ENCODE data around the gene EIF3L. TPM values are rescaled to one million over a fixed set of nuclear protein-coding genes. Genes with fewer than 3 reads are reported as not detected.
A peak's percentile ranks its signal among the peaks of the same experiment; 100 is the strongest.

The EIF3L gene
- total RNA-seq, 1 experiment from 2014 or later: 707 TPM

- Histone ChIP-seq H3K36me3 (peaks cover 85% of the 10 kb centered on the region), H3K4me1 (peaks cover 15% of the 10 kb centered on the region), H3K27me3 (no peaks in the 10 kb centered on the region), H3K4me3 (no peak overlapping the region), H3K27ac (0 out of 2 replicates have a peak overlapping the region, but pooled peaks have one; percentile 2), H3K9me3 (replicated peaks) (no peaks in the 10 kb centered on the region)
- no peak for DNase-seq
These were observed 13.5 kb downstream of the EIF3L start for GRCh38 chr22:37862570-37863325.

DNA sequence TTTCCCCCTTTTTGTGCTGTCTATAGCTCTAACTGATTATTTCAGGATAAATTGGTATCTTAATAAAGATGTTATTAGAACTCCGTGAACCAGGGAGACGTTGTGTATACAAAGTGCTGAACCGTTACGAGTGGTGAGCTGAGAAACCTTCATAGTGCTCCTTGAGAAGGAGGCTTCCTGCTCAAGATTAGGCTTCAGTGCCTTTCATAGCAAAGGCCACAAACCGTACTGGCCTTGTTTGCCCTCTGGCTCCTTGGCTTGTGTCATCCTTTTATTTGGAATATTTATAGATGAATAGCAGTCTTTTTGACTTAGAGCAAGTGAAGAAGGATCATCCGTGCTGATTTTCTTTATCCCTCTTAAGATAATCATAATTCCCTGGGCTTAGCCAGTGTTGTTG lies 16.3 kb downstream of the EIF3L start:
- H3K36me3 ChIP-seq: peaks cover 80% of the 10 kb centered on the region
- DNase-seq: no peak
- H3K27me3 ChIP-seq: no peaks in the 10 kb centered on the region
- no peak overlapping the region for H3K27ac ChIP-seq
- H3K4me3 ChIP-seq: no peak overlapping the region
- H3K9me3 ChIP-seq (replicated peaks): no peaks in the 10 kb centered on the region
- peaks cover 5% of the 10 kb centered on the region; the same call in 1 of the 2 replicates for H3K4me1 ChIP-seq

GRCh38 chr22:37870273-37870672 lies 21.1 kb downstream of the EIF3L start:
- Histone ChIP-seq H3K9me3 (replicated peaks) (no peaks in the 10 kb centered on the region), H3K4me3 (no peak overlapping the region), H3K36me3 (peaks cover 76% of the 10 kb centered on the region), H3K4me1 (no peaks in the 10 kb centered on the region), H3K27me3 (no peaks in the 10 kb centered on the region), H3K27ac (no peak overlapping the region)
- DNase-seq: no peak

GRCh38 chr22:37880668-37881440 lies 31.6 kb downstream of the EIF3L start:
- H3K36me3 ChIP-seq: peaks cover 73% of the 10 kb centered on the region
- no peaks in the 10 kb centered on the region for H3K4me1 ChIP-seq
- H3K9me3 ChIP-seq (replicated peaks): no peaks in the 10 kb centered on the region
- no peak overlapping the region for H3K4me3 ChIP-seq
- no peaks in the 10 kb centered on the region for H3K27me3 ChIP-seq
- no peak for DNase-seq
- no peak overlapping the region for H3K27ac ChIP-seq

GRCh38 chr22:37884420-37884819 lies 35.2 kb downstream of the EIF3L start:
- Histone ChIP-seq H3K27me3 (no peaks in the 10 kb centered on the region), H3K9me3 (replicated peaks) (no peaks in the 10 kb centered on the region), H3K4me1 (no peaks in the 10 kb centered on the region), H3K36me3 (peaks cover 74% of the 10 kb centered on the region), H3K27ac (no peak overlapping the region), H3K4me3 (no peak overlapping the region)
- DNase-seq: no peak

DNA sequence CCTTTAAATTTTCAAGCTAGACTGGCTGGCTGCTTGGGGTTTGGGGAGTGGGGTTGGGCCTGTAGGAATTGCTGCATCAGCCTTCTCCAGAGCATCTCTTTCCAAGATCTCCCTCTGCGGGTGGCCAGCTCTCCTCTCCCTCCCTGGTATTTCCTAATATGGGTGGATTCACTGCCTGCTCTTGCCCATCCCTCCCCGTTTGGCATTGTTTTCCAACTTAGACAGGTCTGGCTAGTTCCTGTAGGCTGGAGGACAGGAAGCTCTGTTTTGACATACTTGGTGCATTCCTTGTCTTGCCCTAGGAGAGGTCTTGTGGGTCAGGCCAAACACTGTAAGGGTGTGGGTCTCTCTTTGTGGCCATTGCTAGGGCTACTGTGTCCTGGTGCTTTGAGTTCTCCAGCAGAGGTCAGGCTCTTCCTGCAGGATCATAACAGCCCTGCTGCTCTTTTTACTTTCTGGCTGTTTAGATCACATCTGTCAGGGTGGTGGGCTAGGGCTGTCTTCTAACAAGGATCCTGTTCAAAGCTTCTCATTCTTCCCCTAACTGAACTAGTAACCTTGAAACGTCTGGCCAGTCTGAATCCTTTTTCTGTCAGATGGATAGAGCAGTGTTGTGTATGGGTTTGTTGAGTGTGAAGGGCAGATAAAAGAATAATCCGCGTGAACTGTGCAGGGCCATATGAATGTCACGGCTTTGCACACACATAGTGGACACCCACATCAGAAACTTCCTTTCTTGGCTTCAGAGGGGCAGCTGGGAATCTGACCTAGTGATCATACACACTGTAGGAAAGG lies 38.6 kb downstream of the EIF3L start:
- H3K27me3 ChIP-seq: no peaks in the 10 kb centered on the region
- no peaks in the 10 kb centered on the region for H3K9me3 ChIP-seq (replicated peaks)
- DNase-seq: no peak
- H3K27ac ChIP-seq: no peak overlapping the region
- no peaks in the 10 kb centered on the region for H3K4me1 ChIP-seq
- peaks cover 57% of the 10 kb centered on the region for H3K36me3 ChIP-seq
- H3K4me3 ChIP-seq: no peak overlapping the region

GRCh38 chr22:37891926-37892325 lies 42.7 kb downstream of the EIF3L start:
- no peak for DNase-seq
- H3K36me3 ChIP-seq: peaks cover 35% of the 10 kb centered on the region
- H3K27ac ChIP-seq: no peak overlapping the region
- H3K9me3 ChIP-seq (replicated peaks): no peaks in the 10 kb centered on the region
- H3K27me3 ChIP-seq: no peaks in the 10 kb centered on the region
- no peaks in the 10 kb centered on the region for H3K4me1 ChIP-seq
- H3K4me3 ChIP-seq: no peak overlapping the region

DNA sequence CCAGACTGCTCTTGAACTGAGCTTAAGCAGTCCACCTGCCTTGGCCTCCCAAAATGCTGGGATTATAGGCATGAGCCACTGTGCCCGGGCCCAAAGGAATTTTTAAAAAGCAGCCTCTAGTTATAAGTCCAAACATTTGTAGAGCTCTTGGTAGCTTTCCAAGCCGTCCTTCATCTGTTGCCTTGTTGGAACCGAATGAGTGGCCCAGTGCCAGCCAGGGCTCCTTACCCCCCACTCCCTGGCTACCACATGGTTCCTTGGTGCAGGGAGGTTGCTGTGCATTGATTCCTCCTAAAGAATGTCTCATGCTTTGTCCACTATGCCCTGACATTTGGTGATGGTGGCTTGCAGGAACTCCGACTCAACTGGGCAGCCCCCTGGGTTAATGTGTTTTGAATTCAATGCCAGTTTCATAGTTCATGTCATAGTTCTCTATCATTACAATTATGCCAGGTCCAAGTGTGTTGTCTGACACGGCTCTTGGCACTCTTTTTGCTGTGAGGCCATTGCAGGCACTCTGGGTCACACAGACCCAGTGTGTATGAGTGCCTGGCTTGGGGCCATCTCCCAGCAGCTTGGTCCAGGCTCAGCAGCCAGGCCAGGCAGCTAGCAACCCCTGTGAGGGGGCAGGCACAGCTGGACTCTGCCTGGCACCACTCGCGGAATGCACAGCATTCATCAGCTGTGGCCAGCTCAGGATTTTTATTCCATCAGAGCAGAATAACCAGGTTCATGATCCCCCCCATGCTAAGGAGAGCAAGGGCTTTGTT lies 43.5 kb downstream of the EIF3L start:
- Histone ChIP-seq H3K9me3 (replicated peaks) (no peaks in the 10 kb centered on the region), H3K27ac (no peak overlapping the region), H3K27me3 (no peaks in the 10 kb centered on the region), H3K4me3 (no peak overlapping the region), H3K36me3 (peaks cover 33% of the 10 kb centered on the region), H3K4me1 (no peaks in the 10 kb centered on the region)
- DNase-seq: no peak

- Histone ChIP-seq H3K4me1 (peaks cover 7% of the 10 kb centered on the region), H3K27ac (no peak overlapping the region), H3K9me3 (replicated peaks) (no peaks in the 10 kb centered on the region), H3K27me3 (no peaks in the 10 kb centered on the region), H3K4me3 (no peak overlapping the region), H3K36me3 (peaks cover 24% of the 10 kb centered on the region)
- no peak for DNase-seq
These were observed 44.4 kb downstream of the EIF3L start for GRCh38 chr22:37893583-37893983.

DNA sequence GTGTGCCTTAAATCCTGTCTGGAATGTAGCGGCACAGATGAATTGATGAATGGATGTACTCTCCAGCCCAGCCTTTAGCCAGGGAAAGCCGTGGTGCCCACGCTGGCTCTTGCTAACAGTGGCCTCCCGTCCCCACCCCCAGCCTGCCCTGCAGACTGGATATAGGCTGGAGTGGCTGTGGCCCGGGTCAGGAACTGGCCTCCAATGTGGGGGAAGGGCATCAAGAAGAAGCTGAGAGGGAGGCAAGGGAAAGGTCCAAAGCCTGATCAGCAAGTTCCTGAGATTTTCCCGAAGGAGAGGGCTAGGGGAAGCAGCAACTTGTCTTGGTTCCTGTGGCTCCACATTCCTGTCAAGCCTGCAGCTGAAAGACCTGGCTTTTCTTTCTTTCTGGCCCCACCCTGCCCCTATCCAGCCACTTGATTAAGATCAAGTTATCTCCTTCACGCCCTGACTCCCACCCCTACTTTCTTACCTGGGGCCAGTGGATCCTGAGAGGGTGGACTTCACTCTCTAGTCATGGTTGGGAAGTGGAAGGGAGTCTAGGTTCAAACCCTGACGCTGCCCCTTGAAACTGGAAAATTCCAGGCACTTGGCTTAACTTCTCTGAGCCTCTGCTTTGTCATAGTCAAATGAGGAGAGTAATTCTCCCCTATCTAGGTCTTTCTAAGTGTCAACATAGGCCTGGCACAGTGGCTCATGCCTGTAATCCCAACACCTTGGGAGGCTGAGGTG lies 45.9 kb downstream of the EIF3L start:
- H3K27ac ChIP-seq: no peak overlapping the region
- peaks cover 14% of the 10 kb centered on the region for H3K4me1 ChIP-seq

DNA sequence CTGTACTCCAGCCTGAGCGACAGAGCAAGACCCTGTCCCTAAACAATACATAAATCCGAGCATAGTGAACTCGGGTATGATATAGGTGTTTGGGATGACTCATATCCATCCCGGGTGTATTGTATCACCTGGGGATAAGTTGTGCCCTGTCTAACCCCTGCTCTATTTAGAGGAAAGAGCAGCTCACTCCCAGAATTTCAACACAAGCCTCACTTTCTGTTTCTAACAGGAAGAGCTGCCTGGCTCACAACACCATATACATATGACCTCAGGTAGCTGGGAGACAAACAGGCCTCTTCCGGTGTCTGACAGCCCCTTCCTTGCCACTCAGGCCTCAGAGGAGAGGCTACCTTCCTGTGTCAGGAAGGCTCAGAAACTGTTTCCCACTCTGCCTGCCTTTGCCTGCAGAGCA lies 47.0 kb downstream of the EIF3L start:
- Histone ChIP-seq H3K27me3 (no peaks in the 10 kb centered on the region), H3K4me3 (no peak overlapping the region), H3K36me3 (peaks cover 2% of the 10 kb centered on the region), H3K27ac (no peak overlapping the region), H3K4me1 (peaks cover 14% of the 10 kb centered on the region), H3K9me3 (replicated peaks) (no peaks in the 10 kb centered on the region)
- DNase-seq: no peak

More for the DNA sequence above, 45.9 kb downstream of the EIF3L start:
- peaks cover 9% of the 10 kb centered on the region for H3K36me3 ChIP-seq
- no peak for DNase-seq
- no peaks in the 10 kb centered on the region for H3K9me3 ChIP-seq (replicated peaks)
- H3K27me3 ChIP-seq: no peaks in the 10 kb centered on the region
- no peak overlapping the region for H3K4me3 ChIP-seq

GRCh38 chr22:37896939-37897338 lies 47.7 kb downstream of the EIF3L start:
- Histone ChIP-seq H3K4me1 (peaks cover 14% of the 10 kb centered on the region), H3K4me3 (no peak overlapping the region), H3K9me3 (replicated peaks) (no peaks in the 10 kb centered on the region), H3K27ac (no peak overlapping the region), H3K27me3 (no peaks in the 10 kb centered on the region), H3K36me3 (no peaks in the 10 kb centered on the region)
- no peak for DNase-seq

DNA sequence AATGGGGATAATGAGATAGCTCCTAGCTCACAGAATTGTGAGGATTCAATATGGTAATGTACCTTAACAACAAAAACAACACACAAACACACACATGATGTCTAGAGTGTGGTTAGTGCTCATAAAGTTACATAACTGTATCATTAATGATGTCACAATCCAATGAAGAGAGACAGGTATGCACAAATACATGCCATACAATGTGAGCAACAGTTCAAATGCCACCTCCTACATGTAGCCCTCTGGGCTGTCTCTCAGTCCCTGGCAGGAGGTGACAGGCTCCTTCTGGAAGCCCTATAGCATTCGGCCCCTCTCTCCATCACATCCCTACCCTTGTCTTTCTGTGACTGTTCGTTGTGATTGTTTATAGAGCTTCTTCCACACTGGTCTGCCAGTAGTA lies 48.6 kb downstream of the EIF3L start:
- peaks cover 14% of the 10 kb centered on the region for H3K4me1 ChIP-seq
- H3K27me3 ChIP-seq: no peaks in the 10 kb centered on the region
- no peaks in the 10 kb centered on the region for H3K9me3 ChIP-seq (replicated peaks)
- no peaks in the 10 kb centered on the region for H3K36me3 ChIP-seq
- no peak for DNase-seq
- no peak overlapping the region for H3K4me3 ChIP-seq
- no peak overlapping the region; the same call in 1 of the 2 replicates for H3K27ac ChIP-seq

Measured in SJCRH30 (cell line).